ENCODE measurements around the gene VOPP1.
"Not testable (repeated sequence)": the region's sequence is repeated elsewhere in the genome, so short reads cannot be mapped to it uniquely, and the experiment has no call there.

VOPP1 gene, protein sequence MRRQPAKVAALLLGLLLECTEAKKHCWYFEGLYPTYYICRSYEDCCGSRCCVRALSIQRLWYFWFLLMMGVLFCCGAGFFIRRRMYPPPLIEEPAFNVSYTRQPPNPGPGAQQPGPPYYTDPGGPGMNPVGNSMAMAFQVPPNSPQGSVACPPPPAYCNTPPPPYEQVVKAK

GRCh38 chr7:55572378-55573233 lies at the start of gene VOPP1:
VOPP1 (minus strand) TSS chr7:55572502; CDS start chr7:55572324, 178 bp downstream.
- FAIRE-seq (peak; percentile 68), DNase-seq (ENCODE audit: low spot score) (peak; percentile 97)

DNA sequence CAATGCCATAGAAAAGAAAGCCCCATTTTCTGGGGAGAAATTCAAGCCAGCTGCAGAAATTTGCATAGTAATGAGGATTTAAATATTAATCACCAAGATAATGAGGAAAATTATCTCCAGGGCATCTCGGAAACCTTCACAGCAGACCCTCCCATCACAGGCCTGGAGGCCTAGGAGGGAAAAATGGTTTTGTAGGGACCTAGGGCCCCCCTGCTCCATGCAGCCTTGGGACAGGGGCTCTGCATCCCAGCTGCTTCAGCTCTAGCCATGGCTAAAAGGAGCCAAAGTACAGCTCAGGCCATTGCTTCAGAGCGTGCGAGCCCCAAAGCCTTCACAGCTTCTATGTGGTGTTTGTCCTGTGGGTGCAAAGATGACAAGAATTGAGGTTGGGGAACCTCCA lies 46.6 kb upstream of the VOPP1 start:
- FAIRE-seq (no peak), DNase-seq (ENCODE audit: low spot score) (no peak)

DNA sequence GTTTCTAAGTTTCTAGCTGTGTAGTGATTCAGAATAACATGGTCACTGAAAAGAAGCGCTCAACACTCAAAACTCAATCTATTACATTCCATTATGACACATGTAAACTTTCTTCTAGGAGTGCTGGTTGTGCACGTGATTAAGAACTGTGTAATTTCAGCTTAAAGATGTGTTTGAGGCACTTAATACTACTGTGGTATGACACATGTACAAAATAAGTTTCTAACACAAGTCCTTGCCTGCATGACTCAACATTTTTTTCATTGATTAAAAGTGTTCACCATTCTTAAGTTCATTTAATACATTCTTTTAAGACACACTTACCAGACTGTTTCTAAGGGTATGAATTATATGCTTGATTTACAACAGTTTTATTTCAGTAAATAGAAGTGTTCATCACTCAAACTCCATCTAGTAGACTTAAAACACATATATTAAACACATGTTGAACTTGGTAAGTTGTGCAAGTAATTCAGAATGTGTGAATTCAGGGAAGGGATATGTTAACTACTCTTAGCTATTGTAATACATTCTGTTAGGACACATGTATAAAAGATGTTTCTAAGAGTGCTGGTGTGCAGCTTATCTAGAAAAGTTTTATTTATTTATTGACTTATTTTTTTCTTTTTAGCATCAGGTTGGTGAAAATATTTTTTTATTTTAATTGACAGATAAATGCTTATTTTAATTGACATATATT lies 42.2 kb upstream of the VOPP1 start:
- DNase-seq (ENCODE audit: low spot score) = not testable (repeated sequence)
- peak; percentile 71 for FAIRE-seq

GRCh38 chr7:55609726-55610125 lies 37.4 kb upstream of the VOPP1 start:
- not testable (repeated sequence) for DNase-seq (ENCODE audit: low spot score); FAIRE-seq

DNA sequence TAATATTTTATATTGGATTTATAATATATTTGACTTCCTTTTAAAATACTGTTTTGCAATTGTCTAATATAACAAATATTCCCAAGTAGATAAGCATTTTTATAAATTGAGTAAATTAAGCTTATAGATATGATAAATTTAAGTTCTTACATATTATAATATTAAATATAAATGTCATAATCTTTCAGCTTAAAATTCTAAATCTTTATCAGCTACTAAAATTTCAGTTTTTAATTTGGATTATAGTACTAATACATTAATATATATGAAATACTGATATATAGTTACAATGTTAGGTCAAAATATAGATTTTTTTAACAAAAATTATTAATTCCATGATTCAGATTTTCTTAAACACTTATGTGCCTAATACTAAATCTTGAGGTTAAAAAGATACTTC lies 33.4 kb upstream of the VOPP1 start:
- not testable (repeated sequence) for FAIRE-seq; DNase-seq (ENCODE audit: low spot score)

- not testable (repeated sequence) for DNase-seq (ENCODE audit: low spot score); FAIRE-seq
Measured at GRCh38 chr7:55597944-55598499, 25.7 kb upstream of the VOPP1 start.

- not testable (repeated sequence) for DNase-seq (ENCODE audit: low spot score)
- FAIRE-seq = peak; percentile 27
Measured at GRCh38 chr7:55597214-55597739, 25.0 kb upstream of the VOPP1 start.

GRCh38 chr7:55595511-55595910 lies 23.2 kb upstream of the VOPP1 start:
- FAIRE-seq (no peak), DNase-seq (ENCODE audit: low spot score) (no peak)

- DNase-seq (ENCODE audit: low spot score) (no peak), FAIRE-seq (no peak)
Measured at GRCh38 chr7:55594870-55595269, 22.6 kb upstream of the VOPP1 start.

DNA sequence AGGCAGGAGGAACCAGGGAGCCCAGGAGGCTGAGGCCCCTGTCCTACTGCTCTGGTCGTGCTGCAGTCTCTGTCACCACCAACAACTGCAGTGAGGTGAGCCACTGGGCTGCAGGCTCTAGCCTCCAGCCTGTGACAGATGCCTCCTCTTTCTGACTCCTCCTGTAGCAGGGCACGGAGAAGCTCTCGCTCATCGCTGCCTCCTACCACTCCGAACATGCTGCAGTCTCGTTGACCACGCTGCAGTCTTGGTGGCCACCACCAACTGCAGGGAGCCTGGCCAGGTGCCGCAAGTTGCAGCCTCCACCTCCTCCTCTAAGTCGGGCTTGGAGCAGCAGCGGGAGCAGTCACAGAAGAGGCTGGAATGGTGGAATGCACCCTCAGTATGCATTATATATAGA lies 22.1 kb upstream of the VOPP1 start:
- DNase-seq (ENCODE audit: low spot score) (peak; percentile 4), FAIRE-seq (no peak)

GRCh38 chr7:55593515-55594318 lies 21.4 kb upstream of the VOPP1 start:
- FAIRE-seq (peak; percentile 92), DNase-seq (ENCODE audit: low spot score) (peak; percentile 87)

DNA sequence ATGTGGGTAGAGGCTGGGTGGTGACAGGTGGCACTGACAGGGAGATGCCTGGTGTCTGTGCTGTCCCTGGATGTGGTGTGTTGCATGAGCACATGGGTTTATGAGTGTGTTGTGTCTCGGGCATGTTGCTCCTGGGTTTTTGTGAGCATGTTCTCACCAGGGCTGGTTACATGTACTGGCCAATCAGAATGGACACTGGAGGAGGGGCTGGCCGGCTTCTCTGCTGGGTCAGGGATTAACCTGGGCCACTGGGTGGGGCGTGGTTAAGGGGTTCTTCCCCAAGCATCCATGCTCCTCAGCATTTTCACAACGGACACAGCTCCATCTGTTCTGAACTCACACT lies 20.8 kb upstream of the VOPP1 start:
- DNase-seq (ENCODE audit: low spot score) (peak; percentile 12), FAIRE-seq (no peak)

GRCh38 chr7:55592492-55592891 lies 20.2 kb upstream of the VOPP1 start:
- DNase-seq (ENCODE audit: low spot score) (peak; percentile 8), FAIRE-seq (no peak)

DNA sequence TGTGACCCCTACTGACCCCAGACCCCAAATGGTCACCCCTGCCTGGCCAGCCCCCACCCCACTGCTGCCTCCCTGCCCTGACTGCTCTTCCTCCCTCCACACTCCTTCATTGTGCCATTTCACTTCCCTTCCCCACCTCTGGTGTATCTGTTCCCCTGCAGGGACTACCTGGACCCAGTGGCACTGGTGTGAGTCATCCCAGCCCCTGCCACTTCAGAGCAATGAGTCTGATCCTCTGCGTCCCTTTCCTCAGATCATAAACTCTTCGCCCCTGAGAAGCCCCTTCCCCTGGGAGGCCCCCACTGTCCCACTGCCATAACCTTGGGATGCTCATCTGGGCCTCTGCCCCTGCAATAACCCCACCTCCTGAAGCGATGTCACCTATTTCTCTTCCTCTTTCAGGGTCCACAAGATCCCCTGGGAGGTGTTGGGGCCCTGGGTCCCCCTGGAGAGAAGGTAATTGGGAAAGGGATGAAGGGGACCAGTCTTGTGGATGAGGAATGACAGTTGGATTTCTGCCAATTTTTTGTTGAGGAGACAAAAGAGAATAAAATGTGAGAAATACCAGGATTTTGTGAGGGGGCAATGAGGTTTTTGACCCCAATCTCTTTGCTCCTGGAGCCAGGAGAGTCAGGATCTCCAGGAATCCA lies 19.1 kb upstream of the VOPP1 start:
- FAIRE-seq (no peak), DNase-seq (ENCODE audit: low spot score) (peak; percentile 6)

- no peak for FAIRE-seq
- DNase-seq (ENCODE audit: low spot score) = no peak
Measured at GRCh38 chr7:55590517-55591281, 18.4 kb upstream of the VOPP1 start.

GRCh38 chr7:55589905-55590304 lies 17.6 kb upstream of the VOPP1 start:
- no peak for FAIRE-seq

DNA sequence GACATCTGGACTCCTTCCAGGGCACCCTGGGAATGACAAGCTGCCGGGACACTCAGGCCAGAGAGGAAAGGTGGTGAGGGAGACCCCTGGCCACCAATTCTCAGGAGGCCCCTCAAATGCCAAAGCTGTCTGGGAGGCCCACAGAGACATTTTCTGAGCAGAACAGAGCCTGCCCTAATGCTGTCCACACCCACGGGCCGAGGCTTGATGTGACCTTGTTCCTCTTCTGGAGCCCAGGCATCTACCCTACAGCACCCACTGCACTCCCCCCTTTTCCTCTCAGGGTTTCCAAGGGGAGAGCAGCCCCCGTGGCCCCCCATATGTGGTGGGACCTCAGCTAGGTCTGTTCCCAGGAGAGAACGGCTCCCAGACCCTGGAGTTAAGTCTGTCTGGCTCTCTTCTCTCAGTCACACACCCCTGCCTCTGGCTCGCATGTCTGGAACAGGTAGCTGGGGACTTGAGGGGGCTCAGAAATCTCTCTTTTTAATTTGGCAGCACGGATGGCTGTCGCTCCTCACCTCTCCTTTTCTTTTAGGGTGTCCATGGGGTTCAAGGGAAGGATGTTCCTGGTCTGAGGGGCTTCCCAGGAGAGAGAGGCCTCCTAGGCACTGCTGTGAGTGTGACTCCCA lies 16.8 kb upstream of the VOPP1 start:
- DNase-seq (ENCODE audit: low spot score) (no peak), FAIRE-seq (no peak)

More at GRCh38 chr7:55589905-55590304, 17.6 kb upstream of the VOPP1 start:
- DNase-seq (ENCODE audit: low spot score) = no peak

DNA sequence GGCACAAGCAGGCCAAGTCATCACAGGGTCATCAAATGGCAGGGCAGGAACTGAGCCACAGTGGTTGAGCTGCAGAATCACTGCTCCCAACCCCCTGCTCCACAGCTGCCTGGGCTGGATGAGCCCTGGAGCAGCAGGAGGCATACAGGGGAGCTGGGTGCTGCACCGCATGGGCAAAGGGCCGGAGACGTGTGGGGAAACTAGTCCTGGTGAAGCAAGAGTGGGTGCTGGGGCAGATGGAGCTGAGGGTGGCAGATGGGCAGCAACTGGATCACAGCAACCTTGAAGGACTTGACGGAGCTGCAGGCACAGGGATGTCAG lies 16.0 kb upstream of the VOPP1 start:
- FAIRE-seq = no peak
- no peak for DNase-seq (ENCODE audit: low spot score)

GRCh38 chr7:55587687-55588378 lies 15.5 kb upstream of the VOPP1 start:
- peak; percentile 68 for FAIRE-seq
- DNase-seq (ENCODE audit: low spot score) = no peak
